T-helper 17 cell (primary cell): Measurements from ENCODE around the gene SLC37A3. TPM values are rescaled to one million over a fixed set of nuclear protein-coding genes. Genes with fewer than 3 reads are reported as not detected.

ENCODE experiments used
- ATAC-seq: fragments of 150-1000 bp; cut with Tn5 transposase; 2 replicates; pipeline ENCODE4 v1.10.0; 2021; ENCODE audit warnings: mild to moderate bottlenecking, moderate library complexity
- DNase-seq, 3 donors: peaks; one replicate each; pipeline versions ENCODE4 v3.0.0 to v3.0.0-alpha.2; 2020 to 2021
- H3K9me3 ChIP-seq: one replicate; pipeline ENCODE4 v1.7.0; 2013; ENCODE audit warnings: low read length, mild to moderate bottlenecking; ENCODE audit not compliant: control insufficient read depth, poor library complexity, severe bottlenecking
- H3K27ac Mint-ChIP-seq: one replicate; pipeline ENCODE4 v1.8.0; 2022; ENCODE audit warnings: mild to moderate bottlenecking, moderate library complexity, mixed read lengths
- H3K27me3 Mint-ChIP-seq: one replicate; pipeline ENCODE4 v1.8.0; 2022; ENCODE audit warnings: mixed read lengths
- H3K36me3 Mint-ChIP-seq: one replicate; pipeline ENCODE4 v1.8.0; 2022; ENCODE audit warnings: low read depth, mixed read lengths
- H3K4me1 Mint-ChIP-seq: one replicate; pipeline ENCODE4 v1.8.0; 2022; ENCODE audit warnings: mild to moderate bottlenecking, mixed read lengths
- H3K4me3 Mint-ChIP-seq: one replicate; pipeline ENCODE4 v1.8.0; 2022; ENCODE audit warnings: mild to moderate bottlenecking, moderate library complexity, mixed read lengths
- total RNA-seq, 4 donors: library from RNA in 2 of 4; stranded (reverse) in 2 of 4; gene quantifications; one replicate each; pipeline ENCODE4 v1.2.3 and lab custom pipeline; 2022 to 2026

SLC37A3 gene
- total RNA-seq, 2 donors from 2014 or later = 23.8 to 26.4 TPM

DNA sequence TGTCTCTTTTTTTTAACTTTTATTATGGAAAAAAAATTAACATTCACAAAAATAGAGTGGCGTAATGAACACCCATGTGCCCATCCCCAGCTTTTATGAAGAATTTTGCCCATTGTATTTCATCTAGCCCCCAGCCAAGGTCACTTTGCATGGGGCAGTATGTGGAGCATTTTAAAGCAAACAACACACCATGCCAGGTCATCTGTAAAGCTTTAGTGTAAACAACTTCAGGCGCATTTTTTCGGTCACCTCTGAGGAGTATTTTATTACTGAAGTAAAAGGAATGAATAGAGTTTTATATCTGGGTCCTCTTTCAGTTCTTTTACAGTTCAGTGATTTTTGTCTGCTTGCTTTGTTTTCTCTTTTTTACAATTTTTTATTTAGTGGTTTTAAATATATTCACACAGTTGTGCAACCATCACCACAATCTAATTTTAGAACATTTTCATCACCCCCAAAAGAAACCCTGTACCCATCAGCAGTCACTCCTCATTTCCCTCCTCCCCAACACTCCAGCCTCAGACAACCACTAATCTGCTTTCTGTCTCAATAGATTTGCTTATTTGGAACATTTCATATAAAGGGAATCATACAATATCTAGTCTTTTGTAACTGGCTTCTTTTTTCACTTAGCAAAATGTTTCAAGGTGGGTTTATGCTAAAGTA, 87.9 kb downstream of the SLC37A3 start:
- H3K36me3 Mint-ChIP-seq = peaks cover 2% of the 10 kb centered on the region
- ATAC-seq (no peak), DNase-seq (no peak)
- H3K4me3 Mint-ChIP-seq = no peak overlapping the region
- H3K27me3 Mint-ChIP-seq = peaks cover 6% of the 10 kb centered on the region
- no peak overlapping the region for H3K27ac Mint-ChIP-seq
- no peaks in the 10 kb centered on the region for H3K9me3 ChIP-seq
- peaks cover 2% of the 10 kb centered on the region for H3K4me1 Mint-ChIP-seq

DNA sequence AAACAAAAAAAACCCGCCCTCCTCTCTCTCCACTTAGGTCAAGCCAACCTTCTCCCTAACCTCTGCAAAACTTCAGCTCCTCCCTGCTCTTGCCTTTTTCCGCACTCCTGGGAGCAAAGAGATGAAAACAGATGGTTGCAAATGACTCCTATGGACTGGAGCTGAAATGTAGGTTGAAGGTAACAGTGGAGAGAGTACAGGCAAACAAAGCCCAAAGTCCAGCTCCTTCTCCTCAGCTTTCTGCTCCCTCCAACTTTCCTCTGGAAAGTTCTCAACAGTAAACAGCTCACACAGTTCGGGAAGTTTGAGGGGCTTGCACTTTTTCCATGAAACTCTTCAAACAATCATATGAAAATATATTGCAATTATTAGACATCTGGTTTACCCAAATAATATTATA, 90.3 kb downstream of the SLC37A3 start:
- no peak overlapping the region for H3K4me3 Mint-ChIP-seq
- no peak overlapping the region for H3K27ac Mint-ChIP-seq
- H3K9me3 ChIP-seq = no peaks in the 10 kb centered on the region
- ATAC-seq (no peak), DNase-seq (no peak)
- H3K27me3 Mint-ChIP-seq = peaks cover 6% of the 10 kb centered on the region
- H3K36me3 Mint-ChIP-seq = peaks cover 2% of the 10 kb centered on the region
- peaks cover 5% of the 10 kb centered on the region for H3K4me1 Mint-ChIP-seq

DNA sequence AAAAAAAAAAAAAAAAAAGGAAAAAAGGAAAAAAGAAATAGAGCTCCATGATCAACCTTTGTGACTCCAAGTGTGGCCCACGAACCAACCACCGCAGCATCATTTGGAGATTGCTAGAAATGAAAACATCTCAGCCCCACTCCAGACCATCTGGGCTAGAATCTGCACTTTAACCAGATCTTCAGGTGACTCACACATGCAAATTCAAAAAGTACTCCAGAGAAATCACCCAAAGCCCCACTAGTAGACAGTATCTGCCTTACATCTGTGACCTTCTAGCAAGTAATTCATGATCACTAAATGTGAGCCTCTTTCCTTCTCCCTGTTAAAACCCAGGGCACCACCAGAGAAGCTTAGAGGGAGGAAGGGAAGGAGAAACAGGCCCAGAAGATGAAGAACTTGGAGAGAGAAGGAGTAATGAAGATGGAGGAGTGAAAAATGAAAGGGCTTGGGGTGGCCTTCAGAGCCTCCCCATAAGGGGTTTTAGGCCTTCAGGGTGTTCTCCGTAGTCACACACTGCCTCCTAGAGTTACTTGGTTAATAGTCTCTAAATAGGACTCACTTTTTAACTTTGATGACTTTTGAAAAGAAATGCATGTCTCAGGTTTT, 94.0 kb downstream of the SLC37A3 start:
- DNase-seq (peak in 1 of 3 donors; percentile 10), ATAC-seq (peak; percentile 95)
- Mint-ChIP-seq H3K4me3 (no peak overlapping the region), H3K27me3 (peaks cover 3% of the 10 kb centered on the region), H3K4me1 (peaks cover 3% of the 10 kb centered on the region), H3K36me3 (no peaks in the 10 kb centered on the region), H3K27ac (peak overlapping the region; percentile 24)
- no peaks in the 10 kb centered on the region for H3K9me3 ChIP-seq

DNA sequence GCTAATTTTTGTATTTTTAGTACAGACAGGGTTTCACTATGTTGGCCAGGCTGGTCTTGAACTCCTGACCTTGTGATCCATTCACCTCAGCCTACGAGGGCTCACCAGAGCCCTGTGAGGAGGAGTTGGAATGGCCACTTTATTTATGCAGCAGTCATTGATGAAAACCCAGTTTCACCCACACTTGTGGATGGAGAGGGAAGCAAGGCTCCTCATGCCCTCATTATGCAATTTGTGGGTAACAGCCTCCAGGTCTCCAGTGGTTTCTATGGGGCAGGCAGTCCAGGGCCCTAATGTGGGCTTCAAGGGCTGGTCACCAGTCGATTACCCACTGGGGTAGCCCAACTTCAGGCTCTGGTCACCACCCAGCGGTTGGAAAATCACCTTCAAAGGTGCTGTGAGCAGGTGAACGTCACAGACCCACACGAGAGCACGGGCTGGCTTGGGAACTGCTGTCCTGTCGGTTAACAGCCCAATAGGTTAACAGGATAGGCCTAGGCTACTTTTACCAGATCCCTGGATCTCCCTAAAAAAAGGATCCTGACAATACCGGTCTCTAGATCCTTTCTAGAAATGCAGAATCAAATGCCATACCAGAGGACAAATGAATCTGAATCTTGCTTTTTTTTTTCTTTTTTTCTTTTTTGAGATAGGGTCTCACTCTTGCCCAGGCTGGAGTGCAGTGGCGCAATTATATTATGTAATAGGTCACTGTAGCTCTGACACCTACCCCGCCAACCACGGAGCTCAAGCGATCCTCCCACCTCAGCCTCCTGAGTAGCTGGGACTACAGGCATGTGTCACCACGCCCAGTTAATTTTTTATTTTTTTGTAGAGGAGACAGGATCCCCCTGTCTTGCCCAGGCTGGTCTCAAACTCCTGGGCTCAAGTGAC, 97.8 kb downstream of the SLC37A3 start:
- H3K27ac Mint-ChIP-seq = no peak overlapping the region
- no peaks in the 10 kb centered on the region for H3K27me3 Mint-ChIP-seq
- ATAC-seq (no peak), DNase-seq (no peak)
- peaks cover 3% of the 10 kb centered on the region for H3K4me1 Mint-ChIP-seq
- H3K9me3 ChIP-seq = no peaks in the 10 kb centered on the region
- H3K36me3 Mint-ChIP-seq = no peaks in the 10 kb centered on the region
- no peak overlapping the region for H3K4me3 Mint-ChIP-seq

DNA sequence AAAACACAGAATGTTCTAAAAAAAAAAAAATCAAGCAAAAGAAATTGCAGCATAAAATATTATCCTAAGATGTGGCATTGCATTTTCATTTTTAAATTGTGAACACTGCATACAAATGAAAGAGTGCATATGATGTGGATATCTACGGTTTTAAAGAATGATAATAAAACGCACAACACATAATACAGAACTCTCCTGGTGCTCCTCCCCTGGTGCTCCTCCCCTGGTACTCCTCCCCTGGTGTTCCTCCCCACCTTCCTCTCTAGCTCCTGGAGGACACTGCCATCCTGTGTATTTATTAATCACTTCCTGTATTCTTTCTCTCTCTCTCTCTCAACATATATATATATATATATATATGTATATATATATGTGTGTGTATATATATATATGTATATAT, 100.1 kb downstream of the SLC37A3 start:
- Mint-ChIP-seq H3K36me3 (peaks cover 3% of the 10 kb centered on the region), H3K27me3 (no peaks in the 10 kb centered on the region)

DNA sequence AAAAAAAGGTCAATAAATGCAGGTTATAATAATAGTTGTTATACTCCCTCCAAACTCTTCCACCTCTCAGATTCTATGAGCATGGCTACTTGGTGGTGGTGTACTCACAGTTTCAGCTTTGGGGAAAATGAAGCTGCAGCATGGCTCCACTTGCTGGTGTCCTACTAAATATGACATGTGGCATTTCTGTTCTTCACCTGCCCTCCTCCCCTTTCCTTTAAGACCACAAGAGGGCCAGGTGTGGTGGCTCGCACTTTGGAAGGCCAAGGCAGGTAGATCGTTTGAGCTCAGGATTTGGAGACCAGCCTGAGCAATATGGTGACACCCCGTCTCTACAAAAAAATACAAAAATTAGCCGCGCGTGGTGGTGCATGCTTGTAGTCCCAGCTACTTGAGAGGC, 101.1 kb downstream of the SLC37A3 start:
- Mint-ChIP-seq H3K4me3 (no peak overlapping the region), H3K27ac (no peak overlapping the region), H3K4me1 (peaks cover 3% of the 10 kb centered on the region), H3K27me3 (no peaks in the 10 kb centered on the region), H3K36me3 (peaks cover 3% of the 10 kb centered on the region)
- no peaks in the 10 kb centered on the region for H3K9me3 ChIP-seq
- DNase-seq (no peak), ATAC-seq (no peak)

More for the DNA sequence above, 100.1 kb downstream of the SLC37A3 start:
- ATAC-seq = no peak
- no peaks in the 10 kb centered on the region for H3K9me3 ChIP-seq
- H3K4me1 Mint-ChIP-seq = peaks cover 3% of the 10 kb centered on the region
- no peak for DNase-seq
- H3K4me3 Mint-ChIP-seq = no peak overlapping the region
- H3K27ac Mint-ChIP-seq = no peak overlapping the region

DNA sequence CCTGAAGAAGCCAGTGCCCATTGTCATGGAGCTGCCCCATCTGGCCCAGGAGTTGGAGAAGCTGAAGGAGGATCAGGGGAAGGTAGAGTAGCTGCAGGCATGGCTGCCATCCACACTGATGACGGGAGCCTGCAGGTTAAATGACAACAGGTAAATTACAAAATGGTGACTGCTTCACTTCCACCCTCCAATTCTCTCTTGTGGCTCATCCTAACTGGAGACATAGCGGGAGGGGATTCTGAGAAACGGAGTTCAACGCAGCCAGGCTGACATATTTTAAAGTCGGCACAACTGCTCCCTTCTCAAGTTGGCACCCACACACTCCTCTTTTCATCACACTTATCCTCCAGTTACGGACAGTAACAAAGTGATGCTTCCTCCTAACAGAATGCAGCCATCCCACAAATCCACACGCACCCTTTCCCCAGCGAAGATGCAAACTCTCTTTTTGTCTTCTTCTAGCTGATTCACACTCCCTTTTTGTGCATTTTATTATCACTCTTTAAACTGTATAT, 103.0 kb downstream of the SLC37A3 start:
- no peaks in the 10 kb centered on the region for H3K9me3 ChIP-seq
- no peak overlapping the region for H3K4me3 Mint-ChIP-seq
- peak overlapping the region; percentile 14 for H3K27ac Mint-ChIP-seq
- H3K36me3 Mint-ChIP-seq = peaks cover 3% of the 10 kb centered on the region
- H3K4me1 Mint-ChIP-seq = peaks cover 5% of the 10 kb centered on the region
- H3K27me3 Mint-ChIP-seq = no peaks in the 10 kb centered on the region
- DNase-seq (no peak), ATAC-seq (no peak)

DNA sequence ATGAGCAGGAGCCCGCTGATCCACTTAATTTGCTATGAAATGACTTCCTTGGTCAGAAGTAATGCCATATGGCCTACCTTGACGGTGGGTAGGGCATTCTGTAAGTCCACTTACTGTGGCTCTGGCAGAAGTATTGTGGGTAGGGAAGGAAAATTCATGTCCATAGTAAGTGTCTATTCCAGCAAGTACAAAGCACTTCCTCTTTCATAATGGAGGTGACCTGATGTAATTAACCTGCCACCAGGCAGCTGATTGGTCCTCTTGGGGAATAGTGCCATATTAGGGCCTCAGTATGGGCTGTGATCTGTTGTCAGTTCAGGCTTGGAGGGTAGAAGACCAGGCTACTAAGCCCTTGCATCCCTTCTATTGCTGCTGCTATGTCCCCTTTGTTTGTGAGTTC, 103.9 kb downstream of the SLC37A3 start:
- H3K27ac Mint-ChIP-seq = peak overlapping the region; percentile 14
- no peaks in the 10 kb centered on the region for H3K27me3 Mint-ChIP-seq
- DNase-seq (no peak), ATAC-seq (no peak)
- H3K9me3 ChIP-seq = no peaks in the 10 kb centered on the region
- H3K36me3 Mint-ChIP-seq = peaks cover 3% of the 10 kb centered on the region
- H3K4me3 Mint-ChIP-seq = no peak overlapping the region
- H3K4me1 Mint-ChIP-seq = peaks cover 5% of the 10 kb centered on the region

DNA sequence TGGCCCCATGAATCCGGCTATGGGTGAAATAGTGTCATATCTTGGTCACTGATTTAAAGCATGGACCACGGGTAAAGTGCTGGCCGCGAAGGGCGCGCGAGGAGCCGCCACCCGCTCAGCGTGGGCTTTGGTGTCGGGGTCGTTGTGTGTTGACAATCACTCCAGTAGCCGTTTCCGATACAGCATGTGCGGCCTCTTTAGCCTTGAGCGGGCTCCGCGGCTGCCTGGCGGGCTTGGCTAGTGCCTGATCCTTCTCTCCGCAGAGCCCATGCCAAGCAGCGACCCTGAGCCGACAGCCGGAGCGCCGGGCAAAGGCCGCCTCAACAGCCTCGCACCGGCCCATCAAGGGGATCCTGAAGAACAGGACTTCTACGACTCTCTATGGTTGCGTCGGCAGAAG, 105.9 kb downstream of the SLC37A3 start:
- ATAC-seq = no peak
- Mint-ChIP-seq H3K27ac (no peak overlapping the region), H3K4me1 (peaks cover 5% of the 10 kb centered on the region), H3K27me3 (no peaks in the 10 kb centered on the region), H3K36me3 (peaks cover 3% of the 10 kb centered on the region), H3K4me3 (no peak overlapping the region)
- no peak for DNase-seq
- H3K9me3 ChIP-seq = no peaks in the 10 kb centered on the region

DNA sequence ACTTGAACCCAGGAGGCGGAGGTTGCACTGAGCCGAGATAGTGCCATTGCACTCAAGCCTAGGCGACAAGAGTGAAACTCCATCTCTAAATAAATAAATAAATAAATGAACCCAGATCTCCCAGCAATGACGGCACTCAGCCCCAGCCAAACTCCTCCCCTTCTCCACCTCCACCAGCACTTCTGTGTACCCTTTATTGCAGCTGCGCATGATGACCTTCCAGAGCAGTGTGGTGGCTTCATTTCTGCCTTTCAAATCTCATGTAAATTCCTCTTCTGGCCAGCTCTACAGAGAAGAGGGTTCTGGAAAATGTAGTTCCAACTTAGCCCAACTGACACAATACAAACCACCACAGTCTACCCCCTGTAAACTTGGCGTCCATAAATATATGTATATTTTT, 108.5 kb downstream of the SLC37A3 start:
- H3K9me3 ChIP-seq = no peaks in the 10 kb centered on the region
- no peak for DNase-seq
- Mint-ChIP-seq H3K27me3 (no peaks in the 10 kb centered on the region), H3K36me3 (peaks cover 2% of the 10 kb centered on the region), H3K4me1 (peaks cover 10% of the 10 kb centered on the region), H3K27ac (no peak overlapping the region), H3K4me3 (no peak overlapping the region)
- no peak for ATAC-seq

DNA sequence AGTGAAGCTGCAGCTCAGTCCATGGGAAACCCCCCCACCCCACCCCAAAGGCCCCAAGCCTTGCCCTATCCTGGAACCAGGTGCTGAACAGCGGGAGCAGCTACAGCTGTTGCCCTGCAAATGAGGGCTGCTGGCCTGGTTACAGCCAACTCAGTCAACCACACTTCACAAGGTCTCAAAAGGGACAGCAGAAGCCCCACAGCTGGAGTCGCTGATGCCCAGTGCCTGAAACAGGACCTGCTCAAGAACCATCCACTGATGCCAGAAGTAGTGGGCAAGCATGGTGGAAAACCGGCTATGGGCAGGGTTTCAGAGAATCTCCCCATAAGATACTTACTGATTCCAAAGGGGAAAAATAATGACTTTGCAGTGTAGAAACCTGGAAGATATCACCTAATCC, 110.3 kb downstream of the SLC37A3 start:
- H3K36me3 Mint-ChIP-seq = no peaks in the 10 kb centered on the region
- H3K27me3 Mint-ChIP-seq = no peaks in the 10 kb centered on the region
- H3K4me3 Mint-ChIP-seq = no peak overlapping the region
- ATAC-seq (no peak), DNase-seq (no peak)
- peaks cover 9% of the 10 kb centered on the region for H3K4me1 Mint-ChIP-seq
- no peak overlapping the region for H3K27ac Mint-ChIP-seq
- no peaks in the 10 kb centered on the region for H3K9me3 ChIP-seq

DNA sequence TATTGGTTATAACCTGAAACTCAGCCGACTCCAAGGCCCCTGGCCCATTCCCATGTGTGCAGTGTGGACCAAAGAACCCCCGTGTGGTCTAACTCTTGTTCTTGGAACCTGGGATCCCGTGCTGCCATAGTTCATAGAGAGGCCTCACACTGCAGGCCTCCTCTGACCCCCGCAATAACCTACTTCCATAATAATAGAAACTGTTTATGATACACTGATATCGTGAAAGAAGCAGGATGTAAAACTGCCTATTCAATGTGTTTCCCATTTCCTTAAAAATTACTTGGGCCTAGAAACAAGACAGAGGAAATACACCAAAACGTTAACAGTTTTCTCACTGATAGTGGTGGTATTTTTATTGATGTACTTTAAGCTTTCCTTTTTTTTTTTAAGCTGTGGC, 112.4 kb downstream of the SLC37A3 start:
- Mint-ChIP-seq H3K27ac (no peak overlapping the region), H3K27me3 (no peaks in the 10 kb centered on the region), H3K36me3 (no peaks in the 10 kb centered on the region), H3K4me1 (peaks cover 9% of the 10 kb centered on the region), H3K4me3 (no peak overlapping the region)
- no peak for DNase-seq
- no peak for ATAC-seq
- no peaks in the 10 kb centered on the region for H3K9me3 ChIP-seq

DNA sequence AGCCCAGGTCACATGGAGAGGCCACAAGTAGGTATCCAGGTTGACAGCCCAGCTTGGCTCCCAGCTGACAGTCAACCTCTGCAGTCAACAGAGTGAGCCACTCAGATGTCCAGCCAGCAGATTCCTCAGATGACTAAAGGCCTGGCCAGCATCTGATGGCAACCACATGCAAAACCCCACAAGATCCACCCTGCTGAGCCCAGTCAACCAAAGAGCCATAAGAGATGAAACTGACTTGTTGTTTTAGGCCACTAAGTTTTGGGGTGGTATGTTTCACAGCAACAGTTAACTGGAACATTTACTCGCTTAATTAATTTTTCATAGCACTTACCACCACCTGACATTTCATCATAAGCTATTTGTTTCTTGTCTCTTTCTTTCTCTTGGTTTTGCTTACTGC, 114.3 kb downstream of the SLC37A3 start:
- no peak overlapping the region for H3K27ac Mint-ChIP-seq
- H3K4me1 Mint-ChIP-seq = peaks cover 6% of the 10 kb centered on the region
- ATAC-seq = no peak
- H3K27me3 Mint-ChIP-seq = no peaks in the 10 kb centered on the region
- H3K4me3 Mint-ChIP-seq = no peak overlapping the region
- H3K36me3 Mint-ChIP-seq = no peaks in the 10 kb centered on the region
- H3K9me3 ChIP-seq = no peaks in the 10 kb centered on the region
- no peak for DNase-seq
